ENCODE data around the gene IAPP.
"Not testable (repeated sequence)": the region's sequence is repeated elsewhere in the genome, so short reads cannot be mapped to it uniquely, and the experiment has no call there.

IAPP gene

GRCh38 chr12:21372602-21373001 is at the start of gene IAPP:
TSS of gene IAPP (plus strand) at chr12:21372902. CDS start at chr12:21373352, 450 bp downstream.
- no peak for DNase-seq

- DNase-seq: no peak
Measured at GRCh38 chr12:21323736-21324135, 49.0 kb upstream of the IAPP start.

GRCh38 chr12:21324551-21324950 is 48.2 kb upstream of the IAPP start:
- no peak for DNase-seq

- no peak for DNase-seq
Measured at GRCh38 chr12:21328578-21328977, 44.1 kb upstream of the IAPP start.

- DNase-seq: no peak
Measured at GRCh38 chr12:21330682-21331253, 41.9 kb upstream of the IAPP start.

- no peak for DNase-seq
Measured at GRCh38 chr12:21334771-21335325, 37.9 kb upstream of the IAPP start, which contains the start of gene SLCO1A2. TSS of gene SLCO1A2 (minus strand) at chr12:21334917. CDS start at chr12:21334647, 270 bp downstream.

- no peak for DNase-seq
Measured at GRCh38 chr12:21336656-21337055, 36.0 kb upstream of the IAPP start.

GRCh38 chr12:21337453-21337852 is 35.2 kb upstream of the IAPP start:
- no peak for DNase-seq

- no peak for DNase-seq
Measured at GRCh38 chr12:21337959-21338744, 34.5 kb upstream of the IAPP start.

GRCh38 chr12:21339921-21340320 is 32.8 kb upstream of the IAPP start:
- DNase-seq: no peak

GRCh38 chr12:21340403-21340802 is 32.3 kb upstream of the IAPP start:
- peak; percentile 4 for DNase-seq

- no peak for DNase-seq
Measured at GRCh38 chr12:21341769-21342168, 30.9 kb upstream of the IAPP start.

GRCh38 chr12:21343636-21344035 is 29.1 kb upstream of the IAPP start:
- DNase-seq: no peak

- DNase-seq: no peak
Measured at GRCh38 chr12:21346542-21347205, 26.0 kb upstream of the IAPP start.

- DNase-seq: no peak
Measured at GRCh38 chr12:21350975-21351374, 21.7 kb upstream of the IAPP start.

- no peak for DNase-seq
Measured at GRCh38 chr12:21353487-21353886, 19.2 kb upstream of the IAPP start.

- DNase-seq: no peak
Measured at GRCh38 chr12:21353948-21354347, 18.8 kb upstream of the IAPP start.

- no peak for DNase-seq
Measured at GRCh38 chr12:21354641-21355040, 18.1 kb upstream of the IAPP start.

- not testable (repeated sequence) for DNase-seq
Measured at GRCh38 chr12:21360632-21361031, 12.1 kb upstream of the IAPP start.

- DNase-seq: no peak
Measured at GRCh38 chr12:21369141-21369980, 3.3 kb upstream of the IAPP start.

GRCh38 chr12:21370845-21371449 is 1.8 kb upstream of the IAPP start:
- DNase-seq: no peak

GRCh38 chr12:21379218-21379617 is 6.5 kb downstream of the IAPP start:
- DNase-seq: no peak

All from stimulated activated CD4-positive, alpha-beta T cell treated with anti-CD3 and anti-CD28 coated beads, Interleukin-4, amount 100 ng/mL, for 24 hours (primary cell).